GM12878 (cell line): ENCODE measurements around the gene CHST8.

ENCODE experiments used
- BACH1 ChIP-seq: fragments of 450-650 bp; IDR thresholded peaks from 2 replicates; pipeline ENCODE4 v1.6.1; 2017; ENCODE audit warnings: mild to moderate bottlenecking, borderline replicate concordance
- CHD4 ChIP-seq: fragments of 200-600 bp; sonication (generic); IDR thresholded peaks from 2 replicates; pipeline ENCODE4 v1.6.1; 2016; ENCODE audit warnings: mild to moderate bottlenecking
- CTCF ChIP-seq, 3 experiments: IDR thresholded peaks in 2 of 3; conservative IDR thresholded peaks in 1 of 3; 2 replicates each; pipeline ENCODE4 v1.5.1; 2011; ENCODE audit warnings: low read depth in 3 of 3, low read length in 3 of 3, mild to moderate bottlenecking in 3 of 3, control low read depth in 2 of 3, moderate library complexity in 2 of 3, inconsistent platforms in 1 of 3, mixed read lengths in 1 of 3; ENCODE audit not compliant: control insufficient read depth in 2 of 3, insufficient read depth in 1 of 3; ENCODE audit errors: extremely low read depth in 1 of 3
- DPF2 ChIP-seq: fragments of 450-650 bp; IDR thresholded peaks from 2 replicates; pipeline ENCODE4 v1.6.1; 2017; ENCODE audit warnings: mild to moderate bottlenecking
- EP300 ChIP-seq, 2 experiments: fragments of 150-350 bp in 1 of 2; IDR thresholded peaks; 2 replicates each; pipeline ENCODE4 v1.6.1; 2011 to 2012; ENCODE audit warnings: low read depth in 2 of 2, low read length in 2 of 2, borderline replicate concordance in 1 of 2, improper control_type of control experiment in 1 of 2, inconsistent platforms in 1 of 2; ENCODE audit not compliant: control insufficient read depth in 1 of 2
- HCFC1 ChIP-seq: fragments of 150-350 bp; IDR thresholded peaks from 2 replicates; pipeline ENCODE4 v1.6.1; 2014; ENCODE audit warnings: low read length
- MYB ChIP-seq: fragments of 150-350 bp; IDR thresholded peaks from 2 replicates; pipeline ENCODE4 v1.6.1; 2014; ENCODE audit warnings: mild to moderate bottlenecking, low read depth, low read length, borderline replicate concordance
- MYC ChIP-seq: IDR thresholded peaks from 2 replicates; pipeline ENCODE4 v1.6.1; 2011; ENCODE audit warnings: mild to moderate bottlenecking, low read length, moderate library complexity, inconsistent platforms; ENCODE audit not compliant: insufficient read depth, insufficient replicate concordance, insufficient read length, severe bottlenecking
- YY1 ChIP-seq: IDR thresholded peaks from 2 replicates; pipeline ENCODE4 v1.6.1; 2011; ENCODE audit warnings: low read depth, mild to moderate bottlenecking, low read length

GRCh38 chr19:33812388-33813330 lies 190.9 kb downstream of the CHST8 start:
- TF ChIP-seq CTCF (IDR thresholded peaks at IDR 0.05 in 2 of 3, conservative IDR thresholded peaks at IDR 0.05 in 1 of 3; ENCODE audit: control insufficient read depth in 2 of 3, extremely low read depth in 1 of 3, insufficient read depth in 1 of 3, low read depth in 3 of 3, low read length in 3 of 3) (no peak), BACH1 (no peak), YY1 (no peak), MYC (no peak), CHD4 (no peak), MYB (no peak), HCFC1 (no peak), DPF2 (no peak), EP300 (IDR thresholded peaks at IDR 0.05; ENCODE audit: borderline replicate concordance in 1 of 2, control insufficient read depth in 1 of 2, low read depth in 2 of 2, low read length in 2 of 2) (no peak)
